ENCODE results near the gene CXCR4.

GRCh38 chr2:136122661-136123060 lies 4.7 kb upstream of the CXCR4 start:
- TF ChIP-seq POLR2AphosphoS5 (IDR thresholded peaks at IDR 0.05; ENCODE audit: low read depth, low read length) (no peak), SIN3A (IDR thresholded peaks at IDR 0.05; ENCODE audit: borderline replicate concordance, insufficient read depth, low read depth, low read length) (no peak), TCF7L2 (IDR thresholded peaks at IDR 0.05; ENCODE audit: low read depth, low read length) (no peak)
- TF ChIP-seq, protein P1, sequence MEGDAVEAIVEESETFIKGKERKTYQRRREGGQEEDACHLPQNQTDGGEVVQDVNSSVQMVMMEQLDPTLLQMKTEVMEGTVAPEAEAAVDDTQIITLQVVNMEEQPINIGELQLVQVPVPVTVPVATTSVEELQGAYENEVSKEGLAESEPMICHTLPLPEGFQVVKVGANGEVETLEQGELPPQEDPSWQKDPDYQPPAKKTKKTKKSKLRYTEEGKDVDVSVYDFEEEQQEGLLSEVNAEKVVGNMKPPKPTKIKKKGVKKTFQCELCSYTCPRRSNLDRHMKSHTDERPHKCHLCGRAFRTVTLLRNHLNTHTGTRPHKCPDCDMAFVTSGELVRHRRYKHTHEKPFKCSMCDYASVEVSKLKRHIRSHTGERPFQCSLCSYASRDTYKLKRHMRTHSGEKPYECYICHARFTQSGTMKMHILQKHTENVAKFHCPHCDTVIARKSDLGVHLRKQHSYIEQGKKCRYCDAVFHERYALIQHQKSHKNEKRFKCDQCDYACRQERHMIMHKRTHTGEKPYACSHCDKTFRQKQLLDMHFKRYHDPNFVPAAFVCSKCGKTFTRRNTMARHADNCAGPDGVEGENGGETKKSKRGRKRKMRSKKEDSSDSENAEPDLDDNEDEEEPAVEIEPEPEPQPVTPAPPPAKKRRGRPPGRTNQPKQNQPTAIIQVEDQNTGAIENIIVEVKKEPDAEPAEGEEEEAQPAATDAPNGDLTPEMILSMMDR (IDR thresholded peaks at IDR 0.05) = no peak
- TF ChIP-seq, protein P2, sequence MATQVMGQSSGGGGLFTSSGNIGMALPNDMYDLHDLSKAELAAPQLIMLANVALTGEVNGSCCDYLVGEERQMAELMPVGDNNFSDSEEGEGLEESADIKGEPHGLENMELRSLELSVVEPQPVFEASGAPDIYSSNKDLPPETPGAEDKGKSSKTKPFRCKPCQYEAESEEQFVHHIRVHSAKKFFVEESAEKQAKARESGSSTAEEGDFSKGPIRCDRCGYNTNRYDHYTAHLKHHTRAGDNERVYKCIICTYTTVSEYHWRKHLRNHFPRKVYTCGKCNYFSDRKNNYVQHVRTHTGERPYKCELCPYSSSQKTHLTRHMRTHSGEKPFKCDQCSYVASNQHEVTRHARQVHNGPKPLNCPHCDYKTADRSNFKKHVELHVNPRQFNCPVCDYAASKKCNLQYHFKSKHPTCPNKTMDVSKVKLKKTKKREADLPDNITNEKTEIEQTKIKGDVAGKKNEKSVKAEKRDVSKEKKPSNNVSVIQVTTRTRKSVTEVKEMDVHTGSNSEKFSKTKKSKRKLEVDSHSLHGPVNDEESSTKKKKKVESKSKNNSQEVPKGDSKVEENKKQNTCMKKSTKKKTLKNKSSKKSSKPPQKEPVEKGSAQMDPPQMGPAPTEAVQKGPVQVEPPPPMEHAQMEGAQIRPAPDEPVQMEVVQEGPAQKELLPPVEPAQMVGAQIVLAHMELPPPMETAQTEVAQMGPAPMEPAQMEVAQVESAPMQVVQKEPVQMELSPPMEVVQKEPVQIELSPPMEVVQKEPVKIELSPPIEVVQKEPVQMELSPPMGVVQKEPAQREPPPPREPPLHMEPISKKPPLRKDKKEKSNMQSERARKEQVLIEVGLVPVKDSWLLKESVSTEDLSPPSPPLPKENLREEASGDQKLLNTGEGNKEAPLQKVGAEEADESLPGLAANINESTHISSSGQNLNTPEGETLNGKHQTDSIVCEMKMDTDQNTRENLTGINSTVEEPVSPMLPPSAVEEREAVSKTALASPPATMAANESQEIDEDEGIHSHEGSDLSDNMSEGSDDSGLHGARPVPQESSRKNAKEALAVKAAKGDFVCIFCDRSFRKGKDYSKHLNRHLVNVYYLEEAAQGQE (IDR thresholded peaks at IDR 0.05; ENCODE audit: insufficient read depth in 1 of 2, low read depth in 2 of 2, low read length in 1 of 2) = no peak
